Measurements from ENCODE around the gene PRADC1.

PRADC1 gene

GRCh38 chr2:73223821-73224220, 9.2 kb downstream of the PRADC1 start:
- no peak for TF ChIP-seq CTCF (conservative IDR thresholded peaks at IDR 0.05; ENCODE audit: low read length)
- no peak overlapping the region for H3K4me3 ChIP-seq (ENCODE audit: low read length)
- no peak for DNase-seq (ENCODE audit: low read depth)

GRCh38 chr2:73218298-73218697, 14.7 kb downstream of the PRADC1 start:
- H3K4me3 ChIP-seq (ENCODE audit: low read length): no peak overlapping the region
- TF ChIP-seq CTCF (conservative IDR thresholded peaks at IDR 0.05; ENCODE audit: low read length): no peak
- DNase-seq (ENCODE audit: low read depth): peak; percentile 32

- TF ChIP-seq CTCF (conservative IDR thresholded peaks at IDR 0.05; ENCODE audit: low read length): no peak
- no peak overlapping the region for H3K4me3 ChIP-seq (ENCODE audit: low read length)
- DNase-seq (ENCODE audit: low read depth): no peak
Observed at GRCh38 chr2:73217826-73218225, 15.2 kb downstream of the PRADC1 start.

GRCh38 chr2:73217160-73217559, 15.9 kb downstream of the PRADC1 start:
- no peak overlapping the region for H3K4me3 ChIP-seq (ENCODE audit: low read length)
- DNase-seq (ENCODE audit: low read depth): no peak
- no peak for TF ChIP-seq CTCF (conservative IDR thresholded peaks at IDR 0.05; ENCODE audit: low read length)

GRCh38 chr2:73215254-73215653, 17.8 kb downstream of the PRADC1 start:
- TF ChIP-seq CTCF (conservative IDR thresholded peaks at IDR 0.05; ENCODE audit: low read length): no peak
- H3K4me3 ChIP-seq (ENCODE audit: low read length): peak overlapping the region; percentile 82
- no peak for DNase-seq (ENCODE audit: low read depth)

- no peak for TF ChIP-seq CTCF (conservative IDR thresholded peaks at IDR 0.05; ENCODE audit: low read length)
- DNase-seq (ENCODE audit: low read depth): peak; percentile 73
- peak within 1 kb of the TSS; percentile 82 for H3K4me3 ChIP-seq (ENCODE audit: low read length)
Observed at GRCh38 chr2:73214120-73215035, 18.7 kb downstream of the PRADC1 start, which contains the start of gene SMYD5. TSS of gene SMYD5 (plus strand) at chr2:73214245. CDS start at chr2:73214267, 22 bp downstream.

All from AG10803 (cell line).